CD4-positive, alpha-beta T cell (primary cell): ENCODE measurements around the gene CACNA1B. TPM values are rescaled to one million over a fixed set of nuclear protein-coding genes. Genes with fewer than 3 reads are reported as not detected.

ENCODE experiments used
- ATAC-seq: fragments of 200-7000 bp; cut with Tn5 transposase; one replicate; pipeline ENCODE4 v1.10.0; 2022; ENCODE audit warnings: mild to moderate bottlenecking; ENCODE audit not compliant: poor library complexity
- CTCF ChIA-PET: fragments of 350-600 bp; sonication (Branson Sonifier 250); formaldehyde crosslinking; loops from one replicate; lab custom pipeline; 2021; ENCODE audit warnings: antibody characterized with exemption, inconsistent platforms; lab: Charles Lee
- POLR2A ChIA-PET: fragments of 350-600 bp; sonication (Branson Sonifier 250); formaldehyde crosslinking; loops from one replicate; lab custom pipeline; 2021; ENCODE audit warnings: antibody characterized with exemption, inconsistent platforms; lab: Charles Lee
- DNase-seq, 14 experiments: peaks; one replicate each; pipeline ENCODE4 v3.0.0-alpha.2; 2013 to 2020; ENCODE audit warnings: mixed read lengths in 2 of 14
- H3K27ac ChIP-seq, 2 donors: one replicate each; pipeline versions ENCODE4 v1.5.1 to v1.7.0; 2013; ENCODE audit warnings: low read length in 2 of 2, low read depth in 1 of 2, mild to moderate bottlenecking in 1 of 2
- H3K27me3 ChIP-seq, 2 experiments: 1 replicate in 1 of 2; 2 replicates in 1 of 2; pipeline versions ENCODE4 v1.6.1 to v1.7.0; 2013; ENCODE audit warnings: low read length in 2 of 2, control low read depth in 1 of 2, mild to moderate bottlenecking in 1 of 2, moderate library complexity in 1 of 2; ENCODE audit not compliant: insufficient read depth in 2 of 2, control insufficient read depth in 1 of 2
- H3K36me3 ChIP-seq: one replicate; pipeline ENCODE4 v1.6.1; 2013; ENCODE audit warnings: low read length, control low read depth; ENCODE audit not compliant: insufficient read depth
- H3K4me1 ChIP-seq: one replicate; pipeline ENCODE4 v1.6.1; 2013; ENCODE audit warnings: low read length, control low read depth; ENCODE audit not compliant: insufficient read depth
- H3K4me3 ChIP-seq: one replicate; pipeline ENCODE4 v1.5.1; 2013; ENCODE audit warnings: mild to moderate bottlenecking, low read length, moderate library complexity
- H3K9me3 ChIP-seq, 2 experiments: 1 replicate in 1 of 2; 2 replicates in 1 of 2; pipeline versions ENCODE4 v1.6.1 to v1.7.0; 2013; ENCODE audit warnings: low read length in 2 of 2, mild to moderate bottlenecking in 2 of 2, control low read depth in 1 of 2, moderate library complexity in 1 of 2; ENCODE audit not compliant: control insufficient read depth in 1 of 2, insufficient read depth in 1 of 2
- H3K27ac Mint-ChIP-seq: one replicate; pipeline ENCODE4 v1.8.0; 2020; ENCODE audit warnings: mixed read lengths
- H3K27me3 Mint-ChIP-seq: one replicate; pipeline ENCODE4 v1.8.0; 2021; ENCODE audit warnings: mixed read lengths
- H3K36me3 Mint-ChIP-seq: one replicate; pipeline ENCODE4 v1.8.0; 2021; ENCODE audit warnings: low read depth, mixed read lengths
- H3K4me1 Mint-ChIP-seq: one replicate; pipeline ENCODE4 v1.8.0; 2021; ENCODE audit warnings: low read depth, mixed read lengths
- H3K4me3 Mint-ChIP-seq: one replicate; pipeline ENCODE4 v1.8.0; 2020; ENCODE audit warnings: mild to moderate bottlenecking, mixed read lengths
- H3K9me3 Mint-ChIP-seq: one replicate; pipeline ENCODE4 v1.8.0; 2020; ENCODE audit warnings: mixed read lengths
- intact Hi-C, 2 experiments: fragments of 100-400 bp; cut with DNase I in 1 of 2; cut with micrococcal nuclease in 1 of 2; formaldehyde crosslinking; loops; one replicate each; pipeline versions ENCODE4 v1.15.1 to v1.9.0; 2023 to 2025; cut with DNase I, micrococcal nuclease
- total RNA-seq, 174 experiments: library from RNA in 2 of 174; stranded (reverse) in 2 of 174; gene quantifications; one replicate each; pipeline ENCODE4 v1.2.3 and lab custom pipeline; 2021 to 2026
- TF ChIP-seq, protein P1 (sequence below): fragments of 200-600 bp; IDR thresholded peaks from one replicate; pipeline ENCODE4 v1.8.0; 2022; ENCODE audit warnings: antibody characterized with exemption, mild to moderate bottlenecking

CACNA1B gene
- total RNA-seq, 2 experiments from 2014 or later, result not detected

DNA sequence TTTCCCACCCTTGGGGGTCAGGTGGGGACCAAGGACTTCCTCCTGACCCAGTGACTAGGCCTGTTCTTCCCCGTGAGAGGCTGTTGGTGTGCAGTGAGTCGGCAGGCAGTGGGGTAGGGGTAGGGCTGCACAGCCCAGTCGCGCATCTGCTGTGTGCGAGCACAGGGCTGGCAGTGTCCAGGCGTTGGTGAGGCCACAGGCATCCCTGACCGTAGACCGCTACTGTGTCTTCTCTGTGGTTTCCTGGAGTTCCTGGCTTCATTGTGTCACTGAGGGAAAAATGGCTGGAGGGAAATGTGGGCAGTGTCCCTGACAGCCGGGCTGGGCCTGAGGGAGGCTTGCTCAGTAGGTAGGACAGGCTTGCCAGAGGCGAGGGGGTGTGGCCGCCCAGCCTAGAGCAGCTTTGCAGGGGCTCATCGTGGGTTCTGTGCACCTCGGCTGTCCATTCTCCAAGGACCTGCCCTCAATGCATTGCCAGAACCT is 95.4 kb downstream of the CACNA1B start:
- ATAC-seq (no peak), DNase-seq (no peak)
- Histone ChIP-seq H3K4me1 (no peaks in the 10 kb centered on the region), H3K27ac (no peak overlapping the region), H3K4me3 (no peak overlapping the region), H3K36me3 (no peaks in the 10 kb centered on the region), H3K27me3 (peaks cover 3 to 4% of the 10 kb centered on the region in 2 experiments), H3K9me3 (peaks cover 0 to 3% of the 10 kb centered on the region in 2 experiments)
- intact Hi-C loops, result no loop called here
- H3K27me3 Mint-ChIP-seq, result peaks cover 24% of the 10 kb centered on the region
- ChIA-PET CTCF (no interaction called here), POLR2A (no interaction called here)
- TF ChIP-seq, protein P1, sequence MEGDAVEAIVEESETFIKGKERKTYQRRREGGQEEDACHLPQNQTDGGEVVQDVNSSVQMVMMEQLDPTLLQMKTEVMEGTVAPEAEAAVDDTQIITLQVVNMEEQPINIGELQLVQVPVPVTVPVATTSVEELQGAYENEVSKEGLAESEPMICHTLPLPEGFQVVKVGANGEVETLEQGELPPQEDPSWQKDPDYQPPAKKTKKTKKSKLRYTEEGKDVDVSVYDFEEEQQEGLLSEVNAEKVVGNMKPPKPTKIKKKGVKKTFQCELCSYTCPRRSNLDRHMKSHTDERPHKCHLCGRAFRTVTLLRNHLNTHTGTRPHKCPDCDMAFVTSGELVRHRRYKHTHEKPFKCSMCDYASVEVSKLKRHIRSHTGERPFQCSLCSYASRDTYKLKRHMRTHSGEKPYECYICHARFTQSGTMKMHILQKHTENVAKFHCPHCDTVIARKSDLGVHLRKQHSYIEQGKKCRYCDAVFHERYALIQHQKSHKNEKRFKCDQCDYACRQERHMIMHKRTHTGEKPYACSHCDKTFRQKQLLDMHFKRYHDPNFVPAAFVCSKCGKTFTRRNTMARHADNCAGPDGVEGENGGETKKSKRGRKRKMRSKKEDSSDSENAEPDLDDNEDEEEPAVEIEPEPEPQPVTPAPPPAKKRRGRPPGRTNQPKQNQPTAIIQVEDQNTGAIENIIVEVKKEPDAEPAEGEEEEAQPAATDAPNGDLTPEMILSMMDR, result no peak
- H3K36me3 Mint-ChIP-seq, result no peaks in the 10 kb centered on the region
- no peaks in the 10 kb centered on the region for H3K9me3 Mint-ChIP-seq
- no peak overlapping the region for H3K4me3 Mint-ChIP-seq
- no peak overlapping the region for H3K27ac Mint-ChIP-seq
- no peaks in the 10 kb centered on the region for H3K4me1 Mint-ChIP-seq

GRCh38 chr9:137973829-137974416 is 96.3 kb downstream of the CACNA1B start:
- H3K4me1 ChIP-seq, result no peaks in the 10 kb centered on the region
- intact Hi-C loops, result no loop called here
- peak in 1 of 14 experiments; percentile 5 for DNase-seq

DNA sequence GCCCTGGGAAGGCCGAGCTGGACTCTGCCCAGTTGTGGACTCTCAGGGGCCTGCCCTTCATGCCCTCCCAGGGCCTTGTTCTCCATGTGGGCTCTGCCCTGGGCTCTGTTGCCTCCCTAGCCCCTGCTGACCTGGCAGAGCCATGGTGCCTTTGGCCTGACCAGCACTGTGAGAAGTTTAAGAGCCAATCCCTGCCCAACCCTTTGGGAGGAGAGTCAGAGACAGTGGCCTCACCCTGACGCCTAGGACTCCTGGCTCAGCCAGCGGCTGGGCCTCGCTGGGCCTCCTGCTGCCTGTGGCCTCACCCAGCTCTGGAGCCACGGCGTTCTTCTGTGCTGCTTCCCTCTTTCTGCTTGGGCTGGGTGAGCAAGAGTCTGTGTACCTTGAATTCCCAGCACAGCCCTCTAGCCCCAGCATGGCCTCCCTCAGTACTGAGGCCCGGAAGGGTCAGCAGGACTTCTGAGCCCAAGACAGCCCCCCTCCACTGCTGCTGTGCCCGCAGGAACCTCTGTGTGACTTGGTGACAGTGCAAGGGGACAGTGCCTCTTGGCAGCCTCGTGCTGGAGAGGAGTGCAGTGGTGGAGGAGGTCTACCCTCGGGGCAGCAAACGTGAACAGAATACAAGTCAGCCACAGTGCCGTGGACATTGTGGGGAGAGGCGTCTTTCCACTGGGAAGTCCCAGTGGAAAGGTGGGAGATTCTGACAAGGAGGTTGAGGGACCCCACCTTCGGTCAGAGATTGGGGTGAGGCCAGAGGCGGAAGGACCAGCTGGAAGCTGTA is 97.4 kb downstream of the CACNA1B start:
- Mint-ChIP-seq H3K4me1 (no peaks in the 10 kb centered on the region), H3K27me3 (peaks cover 15% of the 10 kb centered on the region), H3K36me3 (no peaks in the 10 kb centered on the region), H3K4me3 (no peak overlapping the region), H3K9me3 (no peaks in the 10 kb centered on the region), H3K27ac (no peak overlapping the region)
- Histone ChIP-seq H3K4me1 (no peaks in the 10 kb centered on the region), H3K36me3 (no peaks in the 10 kb centered on the region), H3K9me3 (no peaks in the 10 kb centered on the region), H3K27me3 (peaks cover 2 to 4% of the 10 kb centered on the region in 2 experiments), H3K27ac (no peak overlapping the region), H3K4me3 (no peak overlapping the region)
- DNase-seq, result peak in 1 of 14 experiments; percentile 26
- POLR2A ChIA-PET, result no interaction called here
- TF ChIP-seq, protein P1, result no peak
- ATAC-seq, result no peak
- CTCF ChIA-PET, result no interaction called here
- intact Hi-C loops, result no loop called here

More at GRCh38 chr9:137973829-137974416, 96.3 kb downstream of the CACNA1B start:
- Histone ChIP-seq H3K36me3 (no peaks in the 10 kb centered on the region), H3K4me3 (no peak overlapping the region), H3K27me3 (peaks cover 3 to 4% of the 10 kb centered on the region in 2 experiments), H3K9me3 (no peaks in the 10 kb centered on the region), H3K27ac (no peak overlapping the region)
- no peaks in the 10 kb centered on the region for H3K4me1 Mint-ChIP-seq
- TF ChIP-seq, protein P1, result no peak
- H3K27ac Mint-ChIP-seq, result no peak overlapping the region
- H3K4me3 Mint-ChIP-seq, result no peak overlapping the region
- no peaks in the 10 kb centered on the region for H3K9me3 Mint-ChIP-seq
- ATAC-seq, result no peak
- ChIA-PET POLR2A (no interaction called here), CTCF (no interaction called here)
- H3K36me3 Mint-ChIP-seq, result no peaks in the 10 kb centered on the region
- peaks cover 24% of the 10 kb centered on the region for H3K27me3 Mint-ChIP-seq
